IPS DF 19.7 (cell line): ENCODE measurements around the gene DNAJC21.

Experiments
- DNase-seq: peaks from one replicate; pipeline ENCODE4 v3.0.0-alpha.2; 2013; ENCODE audit warnings: low read depth, low spot score

Gene DNAJC21

GRCh38 chr5:34977934-34978613 is 48.7 kb downstream of the DNAJC21 start:
- DNase-seq, result no peak

- no peak for DNase-seq
These were observed 49.3 kb downstream of the DNAJC21 start for GRCh38 chr5:34978681-34979080.

- DNase-seq, result no peak
These were observed 53.5 kb downstream of the DNAJC21 start for GRCh38 chr5:34982823-34983222.

GRCh38 chr5:34986965-34987364 is 57.6 kb downstream of the DNAJC21 start:
- no peak for DNase-seq

- no peak for DNase-seq
These were observed 62.3 kb downstream of the DNAJC21 start for GRCh38 chr5:34991486-34992238.

- DNase-seq, result no peak
These were observed 64.6 kb downstream of the DNAJC21 start for GRCh38 chr5:34993951-34994350.

- no peak for DNase-seq
These were observed 66.9 kb downstream of the DNAJC21 start for GRCh38 chr5:34996261-34996660.

GRCh38 chr5:34998058-34998789 is 68.9 kb downstream of the DNAJC21 start:
- no peak for DNase-seq

- DNase-seq, result no peak
These were observed 72.5 kb downstream of the DNAJC21 start for GRCh38 chr5:35001842-35002241.

- DNase-seq, result no peak
These were observed 73.1 kb downstream of the DNAJC21 start for GRCh38 chr5:35002459-35002858.

GRCh38 chr5:35003018-35003957 is 73.9 kb downstream of the DNAJC21 start:
- DNase-seq, result no peak

GRCh38 chr5:35004200-35004599 is 74.8 kb downstream of the DNAJC21 start:
- no peak for DNase-seq

GRCh38 chr5:35004771-35005170 is 75.4 kb downstream of the DNAJC21 start:
- DNase-seq, result no peak
